OCI-LY3 (cell line): ENCODE measurements around the gene CALD1.

Experiments
- H2AFZ ChIP-seq: fragments of 200-600, 300-600 bp; shearing (Covaris generic); 2 replicates; pipeline ENCODE4 v1.6.0; 2014; ENCODE audit warnings: antibody characterized with exemption, low read depth, low read length
- H3K27ac ChIP-seq: fragments of 200-600, 300-600 bp; sonication (generic); 2 replicates; pipeline ENCODE4 v1.5.1; 2014; ENCODE audit warnings: mild to moderate bottlenecking, low read length, moderate library complexity, mixed read lengths
- H3K27me3 ChIP-seq: fragments of 200-600, 300-600 bp; sonication (generic); 2 replicates; pipeline ENCODE4 v1.6.1; 2014; ENCODE audit warnings: low read depth, low read length, mixed read lengths
- H3K36me3 ChIP-seq: fragments of 200-600, 300-600 bp; sonication (generic); replicated peaks from 2 replicates; pipeline ENCODE3; 2014; ENCODE audit warnings: low read depth, low read length, mixed read lengths
- H3K4me1 ChIP-seq: fragments of 300-600, 200-600 bp; sonication (generic); 2 replicates; pipeline ENCODE4 v1.6.1; 2014; ENCODE audit warnings: low read length, mixed read lengths
- H3K4me2 ChIP-seq: fragments of 200-600, 300-600 bp; sonication (generic); 2 replicates; pipeline ENCODE4 v1.6.1; 2014; ENCODE audit warnings: low read length, mixed read lengths
- H3K4me3 ChIP-seq: fragments of 300-600, 200-600 bp; sonication (generic); 2 replicates; pipeline ENCODE4 v1.5.1; 2014; ENCODE audit warnings: antibody characterized with exemption, mild to moderate bottlenecking, low read length, moderate library complexity
- H3K79me2 ChIP-seq: fragments of 300-600, 200-600 bp; shearing (Covaris generic); 2 replicates; pipeline ENCODE4 v1.6.1; 2014; ENCODE audit warnings: mild to moderate bottlenecking, low read length, mixed read lengths
- H3K9ac ChIP-seq: fragments of 300-600, 200-600 bp; shearing (Covaris generic); 2 replicates; pipeline ENCODE4 v1.6.0; 2014; ENCODE audit warnings: mild to moderate bottlenecking, low read length, moderate library complexity
- H3K9me3 ChIP-seq: fragments of 200-600, 300-600 bp; shearing (Covaris generic); 2 replicates; pipeline ENCODE4 v1.6.1; 2014; ENCODE audit warnings: low read length, mixed read lengths; ENCODE audit not compliant: insufficient read depth
- H4K20me1 ChIP-seq: fragments of 200-600, 300-600 bp; sonication (generic); 2 replicates; pipeline ENCODE4 v1.6.1; 2016; ENCODE audit warnings: low read length, mixed read lengths; ENCODE audit not compliant: insufficient read depth
- EZH2phosphoT487 ChIP-seq: fragments of 200-600 bp; shearing (Covaris generic); IDR thresholded peaks from 2 replicates; pipeline ENCODE4 v1.6.1; 2018; ENCODE audit warnings: antibody characterized with exemption, mixed run types, low read depth
- TF ChIP-seq, protein P1 (sequence below): fragments of 200-600, 300-600 bp; sonication (generic); IDR thresholded peaks from 2 replicates; pipeline ENCODE4 v1.5.1; 2014; ENCODE audit warnings: antibody characterized with exemption, low read length, low read depth

CALD1 gene

DNA sequence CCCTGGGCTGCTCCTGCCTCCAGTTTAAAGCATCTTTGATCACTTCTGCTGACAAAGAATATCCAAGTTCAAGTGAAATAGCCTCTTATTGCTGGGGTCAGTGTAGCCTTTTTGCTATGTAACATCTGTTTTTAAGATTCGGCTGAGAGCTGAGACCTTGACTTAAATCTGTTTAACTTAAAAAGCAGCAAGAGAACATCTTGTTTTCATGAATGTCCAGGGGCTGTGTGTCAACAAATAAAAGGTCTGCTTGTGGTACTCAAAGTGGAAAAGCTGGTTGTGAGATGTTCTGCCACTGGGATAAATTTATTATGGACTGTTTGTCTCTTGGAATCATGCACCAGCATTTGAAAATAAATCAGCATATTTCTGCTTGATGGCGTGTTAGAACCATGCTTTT is 73.2 kb downstream of the CALD1 start:
- Histone ChIP-seq H3K27me3 (no peaks in the 10 kb centered on the region), H4K20me1 (no peaks in the 10 kb centered on the region), H3K4me3 (no peak overlapping the region), H3K27ac (no peak overlapping the region), H2AFZ (no peak overlapping the region), H3K79me2 (no peaks in the 10 kb centered on the region), H3K4me1 (peaks cover 9% of the 10 kb centered on the region; the same call in 1 of the 2 replicates), H3K36me3 (no peaks in the 10 kb centered on the region), H3K4me2 (no peak overlapping the region), H3K9me3 (no peaks in the 10 kb centered on the region), H3K9ac (no peak overlapping the region)
- no peak for TF ChIP-seq EZH2phosphoT487
- TF ChIP-seq, protein P1, sequence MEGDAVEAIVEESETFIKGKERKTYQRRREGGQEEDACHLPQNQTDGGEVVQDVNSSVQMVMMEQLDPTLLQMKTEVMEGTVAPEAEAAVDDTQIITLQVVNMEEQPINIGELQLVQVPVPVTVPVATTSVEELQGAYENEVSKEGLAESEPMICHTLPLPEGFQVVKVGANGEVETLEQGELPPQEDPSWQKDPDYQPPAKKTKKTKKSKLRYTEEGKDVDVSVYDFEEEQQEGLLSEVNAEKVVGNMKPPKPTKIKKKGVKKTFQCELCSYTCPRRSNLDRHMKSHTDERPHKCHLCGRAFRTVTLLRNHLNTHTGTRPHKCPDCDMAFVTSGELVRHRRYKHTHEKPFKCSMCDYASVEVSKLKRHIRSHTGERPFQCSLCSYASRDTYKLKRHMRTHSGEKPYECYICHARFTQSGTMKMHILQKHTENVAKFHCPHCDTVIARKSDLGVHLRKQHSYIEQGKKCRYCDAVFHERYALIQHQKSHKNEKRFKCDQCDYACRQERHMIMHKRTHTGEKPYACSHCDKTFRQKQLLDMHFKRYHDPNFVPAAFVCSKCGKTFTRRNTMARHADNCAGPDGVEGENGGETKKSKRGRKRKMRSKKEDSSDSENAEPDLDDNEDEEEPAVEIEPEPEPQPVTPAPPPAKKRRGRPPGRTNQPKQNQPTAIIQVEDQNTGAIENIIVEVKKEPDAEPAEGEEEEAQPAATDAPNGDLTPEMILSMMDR = no peak

DNA sequence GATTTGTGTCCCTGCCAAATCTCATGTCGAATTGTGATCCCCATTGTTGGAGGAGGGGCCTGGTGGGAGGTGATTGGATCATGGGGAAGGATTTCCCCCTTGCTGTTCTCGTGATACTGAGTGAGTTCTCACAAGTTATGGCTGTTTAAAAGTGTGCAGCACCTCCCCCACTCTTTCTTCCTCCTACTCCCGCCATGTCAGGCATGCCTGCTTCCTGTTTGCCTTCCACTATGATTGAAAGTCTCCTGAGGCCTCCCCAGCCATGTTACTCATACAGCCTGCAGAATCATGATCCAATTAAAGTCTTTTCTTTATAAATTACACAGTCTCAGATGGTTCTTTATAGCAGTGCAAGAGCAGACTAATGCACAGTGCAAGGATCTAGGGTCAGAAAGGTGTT is 75.4 kb downstream of the CALD1 start:
- Histone ChIP-seq H3K79me2 (no peaks in the 10 kb centered on the region), H3K4me3 (no peak overlapping the region), H3K9me3 (no peaks in the 10 kb centered on the region), H3K9ac (no peak overlapping the region), H4K20me1 (no peaks in the 10 kb centered on the region), H3K4me2 (no peak overlapping the region), H3K27ac (no peak overlapping the region), H2AFZ (peak overlapping the region; percentile 45; the same call in 1 of the 2 replicates), H3K27me3 (peaks cover 5% of the 10 kb centered on the region), H3K4me1 (peaks cover 9% of the 10 kb centered on the region; the same call in 1 of the 2 replicates), H3K36me3 (no peaks in the 10 kb centered on the region)
- TF ChIP-seq, protein P1 = no peak
- TF ChIP-seq EZH2phosphoT487 = no peak

DNA sequence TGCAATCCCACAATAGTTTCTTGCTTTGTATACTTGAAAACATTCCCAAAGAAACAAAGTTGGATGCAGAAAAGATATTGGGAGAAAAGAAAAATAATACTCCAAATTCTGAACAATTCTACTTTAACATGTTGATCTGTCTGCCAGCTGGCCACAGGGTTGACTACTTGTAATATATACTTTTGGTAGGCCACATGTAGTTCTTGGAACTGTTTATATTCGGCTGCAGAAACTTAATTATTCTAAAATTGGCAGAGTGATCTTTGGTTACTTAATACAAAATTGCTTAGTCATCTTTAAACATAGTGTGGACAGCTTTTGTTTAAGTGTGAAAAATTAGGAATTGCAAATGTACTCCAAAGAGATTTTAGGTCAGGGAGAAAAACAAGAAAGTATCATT is 76.0 kb downstream of the CALD1 start:
- H3K4me2 ChIP-seq = no peak overlapping the region
- H3K27me3 ChIP-seq = peaks cover 11% of the 10 kb centered on the region
- H2AFZ ChIP-seq = no peak overlapping the region
- H4K20me1 ChIP-seq = no peaks in the 10 kb centered on the region
- H3K4me1 ChIP-seq = peaks cover 9% of the 10 kb centered on the region; the same call in 1 of the 2 replicates
- TF ChIP-seq, protein P1 = no peak
- TF ChIP-seq EZH2phosphoT487 = no peak
- H3K79me2 ChIP-seq = no peaks in the 10 kb centered on the region
- no peak overlapping the region for H3K4me3 ChIP-seq
- no peak overlapping the region for H3K9ac ChIP-seq
- H3K27ac ChIP-seq = no peak overlapping the region
- H3K36me3 ChIP-seq = no peaks in the 10 kb centered on the region
- no peaks in the 10 kb centered on the region for H3K9me3 ChIP-seq

DNA sequence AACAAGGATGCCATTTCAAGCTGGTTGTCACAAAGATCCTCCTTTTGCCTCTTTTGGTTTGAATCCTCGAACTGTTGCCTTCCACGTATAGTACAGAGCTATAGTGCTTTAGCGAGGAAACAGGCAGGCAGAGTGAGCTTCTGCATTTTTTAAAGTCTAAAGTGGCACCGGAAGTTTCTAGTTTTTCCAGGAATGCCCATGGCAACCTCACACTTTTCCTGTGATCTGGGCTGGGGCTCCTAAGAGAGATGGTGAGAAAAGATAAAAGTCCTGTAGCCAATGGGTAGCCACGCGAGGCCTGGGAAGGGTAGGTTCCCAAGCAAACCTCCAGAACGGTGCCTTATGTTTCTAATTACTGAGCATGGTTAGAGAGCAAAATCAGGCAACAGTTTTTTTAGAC is 76.7 kb downstream of the CALD1 start:
- Histone ChIP-seq H3K4me3 (no peak overlapping the region), H3K9me3 (no peaks in the 10 kb centered on the region)

More for the DNA sequence above, 76.7 kb downstream of the CALD1 start:
- no peak overlapping the region for H2AFZ ChIP-seq
- no peaks in the 10 kb centered on the region for H3K79me2 ChIP-seq
- TF ChIP-seq, protein P1 = no peak
- no peak for TF ChIP-seq EZH2phosphoT487
- H3K27me3 ChIP-seq = peaks cover 17% of the 10 kb centered on the region
- H4K20me1 ChIP-seq = no peaks in the 10 kb centered on the region
- peaks cover 4% of the 10 kb centered on the region; the same call in 1 of the 2 replicates for H3K4me1 ChIP-seq
- no peaks in the 10 kb centered on the region for H3K36me3 ChIP-seq
- no peak overlapping the region for H3K27ac ChIP-seq
- no peak overlapping the region for H3K9ac ChIP-seq
- H3K4me2 ChIP-seq = no peak overlapping the region
